Ovary (tissue), 3 donors: ENCODE measurements around the gene POFUT1.

Experiments used
- EP300 ChIP-seq: sonication (generic); formaldehyde crosslinking; IDR thresholded peaks from one replicate; pipeline ENCODE4 v1.6.1; 2017; ENCODE audit warnings: antibody characterized with exemption
- POLR2A ChIP-seq: fragments of 450-650 bp; IDR thresholded peaks from one replicate; pipeline ENCODE4 v1.6.1; 2017; ENCODE audit warnings: antibody characterized with exemption, mild to moderate bottlenecking, moderate library complexity
- TF ChIP-seq, protein P1 (sequence below), 3 donors: fragments of 450-650 bp in 2 of 3; fragments of 200-600 bp in 1 of 3; IDR thresholded peaks; one replicate each; pipeline versions ENCODE4 v1.5.1 to v1.8.0; 2016 to 2022; ENCODE audit warnings: antibody characterized with exemption in 3 of 3, mild to moderate bottlenecking in 1 of 3
- donor health status: DM: no; HTN: no; CAD: no.

DNA sequence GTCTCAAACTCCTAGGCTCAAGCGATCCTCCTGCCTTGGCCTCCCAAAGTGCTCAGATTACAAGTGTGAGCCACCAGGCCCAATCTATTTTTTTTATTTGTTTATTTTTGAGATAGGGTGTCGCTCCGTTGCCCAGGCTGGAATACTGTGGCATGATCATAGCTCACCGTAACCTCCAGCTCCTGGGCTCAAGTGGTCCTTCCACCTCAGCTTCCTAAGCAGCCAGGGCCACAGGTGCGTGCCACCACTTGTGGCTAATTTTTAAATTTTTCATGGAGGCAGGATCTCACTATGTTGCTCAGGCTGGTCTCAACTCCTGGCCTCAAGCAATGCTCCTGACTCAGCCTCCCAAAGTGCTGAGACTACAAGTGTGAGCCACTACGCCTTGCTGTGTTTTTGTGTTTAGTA is 79.6 kb downstream of the POFUT1 start:
- TF ChIP-seq, protein P1, sequence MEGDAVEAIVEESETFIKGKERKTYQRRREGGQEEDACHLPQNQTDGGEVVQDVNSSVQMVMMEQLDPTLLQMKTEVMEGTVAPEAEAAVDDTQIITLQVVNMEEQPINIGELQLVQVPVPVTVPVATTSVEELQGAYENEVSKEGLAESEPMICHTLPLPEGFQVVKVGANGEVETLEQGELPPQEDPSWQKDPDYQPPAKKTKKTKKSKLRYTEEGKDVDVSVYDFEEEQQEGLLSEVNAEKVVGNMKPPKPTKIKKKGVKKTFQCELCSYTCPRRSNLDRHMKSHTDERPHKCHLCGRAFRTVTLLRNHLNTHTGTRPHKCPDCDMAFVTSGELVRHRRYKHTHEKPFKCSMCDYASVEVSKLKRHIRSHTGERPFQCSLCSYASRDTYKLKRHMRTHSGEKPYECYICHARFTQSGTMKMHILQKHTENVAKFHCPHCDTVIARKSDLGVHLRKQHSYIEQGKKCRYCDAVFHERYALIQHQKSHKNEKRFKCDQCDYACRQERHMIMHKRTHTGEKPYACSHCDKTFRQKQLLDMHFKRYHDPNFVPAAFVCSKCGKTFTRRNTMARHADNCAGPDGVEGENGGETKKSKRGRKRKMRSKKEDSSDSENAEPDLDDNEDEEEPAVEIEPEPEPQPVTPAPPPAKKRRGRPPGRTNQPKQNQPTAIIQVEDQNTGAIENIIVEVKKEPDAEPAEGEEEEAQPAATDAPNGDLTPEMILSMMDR (IDR thresholded peaks at IDR 0.05), result no peak
- TF ChIP-seq EP300 (no peak), POLR2A (no peak)
